Esophagus muscularis mucosa (tissue), 3 donors: ENCODE measurements around the gene APOD.

Experiments
- POLR2A ChIP-seq: fragments of 450-650 bp; IDR thresholded peaks from one replicate; pipeline ENCODE4 v1.6.1; 2017; ENCODE audit warnings: antibody characterized with exemption, moderate library complexity, mild to moderate bottlenecking, low read depth
- TF ChIP-seq, protein P1 (sequence below), 3 experiments: fragments of 200-600 bp in 2 of 3; fragments of 450-650 bp in 1 of 3; sonication (generic) in 2 of 3; IDR thresholded peaks; one replicate each; pipeline ENCODE4 v1.5.1; 2017 to 2019; ENCODE audit warnings: antibody characterized with exemption in 3 of 3, mild to moderate bottlenecking in 2 of 3, moderate library complexity in 1 of 3

DNA sequence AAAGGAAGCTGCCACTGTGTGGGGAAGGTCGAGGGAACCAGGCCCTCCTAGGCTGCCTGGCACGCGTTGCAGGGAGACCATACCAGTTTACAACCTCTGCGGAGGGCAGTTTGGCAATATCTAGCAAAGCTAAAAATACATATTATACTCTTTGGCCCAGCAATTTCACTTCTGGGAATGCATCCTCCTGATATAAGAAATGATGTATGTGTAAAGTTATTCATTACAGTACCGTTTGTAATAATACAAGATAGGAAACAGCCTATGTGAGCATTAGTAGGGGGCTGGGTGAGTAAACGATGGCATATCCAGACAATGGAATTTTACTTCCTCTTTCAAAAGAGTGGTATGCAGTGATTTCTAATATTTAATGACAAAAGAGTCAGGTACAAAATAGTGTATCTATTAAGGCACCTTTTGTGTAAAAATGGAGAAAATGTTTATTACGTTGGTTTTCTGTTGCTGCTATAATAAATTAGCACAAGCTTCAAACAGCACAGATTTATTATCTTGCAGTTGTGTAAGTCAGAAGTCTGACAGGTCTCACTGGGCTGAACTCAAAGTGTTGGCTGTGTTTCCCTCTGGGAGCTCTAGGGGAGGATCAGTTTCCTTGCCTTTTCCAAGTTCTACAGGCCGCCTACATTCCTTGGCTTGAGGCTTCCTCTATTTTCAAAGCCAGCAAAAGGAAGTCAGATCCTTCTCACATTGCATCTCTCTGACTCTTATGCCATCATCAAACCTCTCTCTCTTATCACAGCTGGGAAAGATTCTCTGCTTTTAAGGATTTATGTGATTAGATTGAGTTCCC is 9.0 kb downstream of the APOD start:
- TF ChIP-seq, protein P1, sequence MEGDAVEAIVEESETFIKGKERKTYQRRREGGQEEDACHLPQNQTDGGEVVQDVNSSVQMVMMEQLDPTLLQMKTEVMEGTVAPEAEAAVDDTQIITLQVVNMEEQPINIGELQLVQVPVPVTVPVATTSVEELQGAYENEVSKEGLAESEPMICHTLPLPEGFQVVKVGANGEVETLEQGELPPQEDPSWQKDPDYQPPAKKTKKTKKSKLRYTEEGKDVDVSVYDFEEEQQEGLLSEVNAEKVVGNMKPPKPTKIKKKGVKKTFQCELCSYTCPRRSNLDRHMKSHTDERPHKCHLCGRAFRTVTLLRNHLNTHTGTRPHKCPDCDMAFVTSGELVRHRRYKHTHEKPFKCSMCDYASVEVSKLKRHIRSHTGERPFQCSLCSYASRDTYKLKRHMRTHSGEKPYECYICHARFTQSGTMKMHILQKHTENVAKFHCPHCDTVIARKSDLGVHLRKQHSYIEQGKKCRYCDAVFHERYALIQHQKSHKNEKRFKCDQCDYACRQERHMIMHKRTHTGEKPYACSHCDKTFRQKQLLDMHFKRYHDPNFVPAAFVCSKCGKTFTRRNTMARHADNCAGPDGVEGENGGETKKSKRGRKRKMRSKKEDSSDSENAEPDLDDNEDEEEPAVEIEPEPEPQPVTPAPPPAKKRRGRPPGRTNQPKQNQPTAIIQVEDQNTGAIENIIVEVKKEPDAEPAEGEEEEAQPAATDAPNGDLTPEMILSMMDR (IDR thresholded peaks at IDR 0.05) = no peak
- no peak for TF ChIP-seq POLR2A
